Transverse colon (tissue), 4 donors: Measurements from ENCODE around the gene TCTN2.

ENCODE experiments used
- CTCF ChIP-seq, 5 experiments: fragments of 200-600 bp in 3 of 5; fragments of 450-650 bp in 2 of 5; sonication (generic) in 3 of 5; IDR thresholded peaks; 1 replicate in 2 of 5; 2 replicates in 3 of 5; pipeline ENCODE4 v1.5.1; 2016 to 2017; ENCODE audit warnings: antibody characterized with exemption in 5 of 5, inconsistent platforms in 3 of 5, mild to moderate bottlenecking in 2 of 5, moderate library complexity in 1 of 5
- EP300 ChIP-seq: sonication (generic); formaldehyde crosslinking; IDR thresholded peaks from one replicate; pipeline ENCODE4 v1.6.1; 2017; ENCODE audit warnings: antibody characterized with exemption, low read depth
- POLR2A ChIP-seq: fragments of 450-650 bp; IDR thresholded peaks from one replicate; pipeline ENCODE4 v1.6.1; 2016; ENCODE audit warnings: antibody characterized with exemption, mild to moderate bottlenecking, moderate library complexity
- POLR2AphosphoS5 ChIP-seq, 3 donors: sonication (generic); formaldehyde crosslinking; IDR thresholded peaks; one replicate each; pipeline ENCODE4 v1.6.1; 2016; ENCODE audit warnings: antibody characterized with exemption in 3 of 3

- TF ChIP-seq EP300: no peak
- no peak for TF ChIP-seq CTCF (IDR thresholded peaks at IDR 0.05)
- no peak for TF ChIP-seq POLR2A
- TF ChIP-seq POLR2AphosphoS5 (IDR thresholded peaks at IDR 0.05): no peak
Measured at GRCh38 chr12:123723011-123723410, 52.1 kb downstream of the TCTN2 start.
